CD4-positive, alpha-beta T cell (primary cell): ENCODE data around the gene SLC5A5. TPM values are rescaled to one million over a fixed set of nuclear protein-coding genes. Genes with fewer than 3 reads are reported as not detected.

Experiments
- ATAC-seq: fragments of 200-7000 bp; cut with Tn5 transposase; one replicate; pipeline ENCODE4 v1.10.0; 2022; ENCODE audit warnings: mild to moderate bottlenecking; ENCODE audit not compliant: poor library complexity
- CTCF ChIA-PET: fragments of 350-600 bp; sonication (Branson Sonifier 250); formaldehyde crosslinking; loops from one replicate; lab custom pipeline; 2021; ENCODE audit warnings: antibody characterized with exemption, inconsistent platforms; lab: Charles Lee
- POLR2A ChIA-PET: fragments of 350-600 bp; sonication (Branson Sonifier 250); formaldehyde crosslinking; loops from one replicate; lab custom pipeline; 2021; ENCODE audit warnings: antibody characterized with exemption, inconsistent platforms; lab: Charles Lee
- DNase-seq, 14 experiments: peaks; one replicate each; pipeline ENCODE4 v3.0.0-alpha.2; 2013 to 2020; ENCODE audit warnings: mixed read lengths in 2 of 14
- H3K27ac ChIP-seq, 2 donors: one replicate each; pipeline versions ENCODE4 v1.5.1 to v1.7.0; 2013; ENCODE audit warnings: low read length in 2 of 2, low read depth in 1 of 2, mild to moderate bottlenecking in 1 of 2
- H3K27me3 ChIP-seq, 2 experiments: 1 replicate in 1 of 2; 2 replicates in 1 of 2; pipeline versions ENCODE4 v1.6.1 to v1.7.0; 2013; ENCODE audit warnings: low read length in 2 of 2, control low read depth in 1 of 2, mild to moderate bottlenecking in 1 of 2, moderate library complexity in 1 of 2; ENCODE audit not compliant: insufficient read depth in 2 of 2, control insufficient read depth in 1 of 2
- H3K36me3 ChIP-seq: one replicate; pipeline ENCODE4 v1.6.1; 2013; ENCODE audit warnings: low read length, control low read depth; ENCODE audit not compliant: insufficient read depth
- H3K4me1 ChIP-seq: one replicate; pipeline ENCODE4 v1.6.1; 2013; ENCODE audit warnings: low read length, control low read depth; ENCODE audit not compliant: insufficient read depth
- H3K4me3 ChIP-seq: one replicate; pipeline ENCODE4 v1.5.1; 2013; ENCODE audit warnings: mild to moderate bottlenecking, low read length, moderate library complexity
- H3K9me3 ChIP-seq, 2 experiments: 1 replicate in 1 of 2; 2 replicates in 1 of 2; pipeline versions ENCODE4 v1.6.1 to v1.7.0; 2013; ENCODE audit warnings: low read length in 2 of 2, mild to moderate bottlenecking in 2 of 2, control low read depth in 1 of 2, moderate library complexity in 1 of 2; ENCODE audit not compliant: control insufficient read depth in 1 of 2, insufficient read depth in 1 of 2
- H3K27ac Mint-ChIP-seq: one replicate; pipeline ENCODE4 v1.8.0; 2020; ENCODE audit warnings: mixed read lengths
- H3K27me3 Mint-ChIP-seq: one replicate; pipeline ENCODE4 v1.8.0; 2021; ENCODE audit warnings: mixed read lengths
- H3K36me3 Mint-ChIP-seq: one replicate; pipeline ENCODE4 v1.8.0; 2021; ENCODE audit warnings: low read depth, mixed read lengths
- H3K4me1 Mint-ChIP-seq: one replicate; pipeline ENCODE4 v1.8.0; 2021; ENCODE audit warnings: low read depth, mixed read lengths
- H3K4me3 Mint-ChIP-seq: one replicate; pipeline ENCODE4 v1.8.0; 2020; ENCODE audit warnings: mild to moderate bottlenecking, mixed read lengths
- H3K9me3 Mint-ChIP-seq: one replicate; pipeline ENCODE4 v1.8.0; 2020; ENCODE audit warnings: mixed read lengths
- CTCF ChIP-seq: fragments of 200-600 bp; IDR thresholded peaks from one replicate; pipeline ENCODE4 v1.8.0; 2022; ENCODE audit warnings: antibody characterized with exemption, mild to moderate bottlenecking
- intact Hi-C, 2 experiments: fragments of 100-400 bp; cut with DNase I in 1 of 2; cut with micrococcal nuclease in 1 of 2; formaldehyde crosslinking; loops; one replicate each; pipeline versions ENCODE4 v1.15.1 to v1.9.0; 2023 to 2025; cut with DNase I, micrococcal nuclease
- total RNA-seq, 174 experiments: library from RNA in 2 of 174; stranded (reverse) in 2 of 174; gene quantifications; one replicate each; pipeline ENCODE4 v1.2.3 and lab custom pipeline; 2021 to 2026

The SLC5A5 gene
- total RNA-seq, 2 experiments from 2014 or later, result 1.6 TPM

DNA sequence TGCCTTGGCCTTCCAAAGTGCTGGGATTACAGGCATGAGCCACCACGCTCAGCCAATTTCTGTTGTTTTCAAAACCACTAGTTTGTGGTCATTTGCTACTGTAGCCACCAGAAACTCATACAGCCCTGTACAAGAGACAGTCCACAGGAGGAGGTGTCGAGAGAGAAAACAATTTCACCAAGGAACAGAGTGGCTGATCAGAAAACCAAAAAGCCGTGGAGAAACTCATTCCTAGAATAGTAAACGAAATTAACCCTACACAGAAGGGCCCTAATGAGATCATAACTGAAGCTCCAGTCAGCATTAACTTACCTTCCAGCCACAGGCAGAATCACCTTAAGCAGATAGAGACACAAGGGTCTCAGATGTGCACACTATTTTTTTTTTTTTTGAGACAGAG lies 57.3 kb downstream of the SLC5A5 start:
- no peaks in the 10 kb centered on the region for H3K9me3 ChIP-seq
- ATAC-seq, result no peak
- no peak for TF ChIP-seq CTCF
- intact Hi-C loops, result no loop called here
- H3K27me3 ChIP-seq, result no peaks in the 10 kb centered on the region
- peaks cover 21% of the 10 kb centered on the region for H3K4me1 ChIP-seq
- no peak overlapping the region for H3K27ac ChIP-seq
- Mint-ChIP-seq H3K27me3 (no peaks in the 10 kb centered on the region), H3K4me1 (peaks cover 18% of the 10 kb centered on the region), H3K4me3 (no peak overlapping the region), H3K27ac (no peak overlapping the region), H3K9me3 (no peaks in the 10 kb centered on the region), H3K36me3 (peaks cover 6% of the 10 kb centered on the region)
- DNase-seq, result no peak
- ChIA-PET CTCF (interaction anchor here (6.7 kb wide), 1 partner anchor 69 kb away, joined by 226 read pairs; the partner anchor contains the start of gene RPL18A), POLR2A (no interaction called here)
- no peaks in the 10 kb centered on the region for H3K36me3 ChIP-seq
- no peak overlapping the region for H3K4me3 ChIP-seq

DNA sequence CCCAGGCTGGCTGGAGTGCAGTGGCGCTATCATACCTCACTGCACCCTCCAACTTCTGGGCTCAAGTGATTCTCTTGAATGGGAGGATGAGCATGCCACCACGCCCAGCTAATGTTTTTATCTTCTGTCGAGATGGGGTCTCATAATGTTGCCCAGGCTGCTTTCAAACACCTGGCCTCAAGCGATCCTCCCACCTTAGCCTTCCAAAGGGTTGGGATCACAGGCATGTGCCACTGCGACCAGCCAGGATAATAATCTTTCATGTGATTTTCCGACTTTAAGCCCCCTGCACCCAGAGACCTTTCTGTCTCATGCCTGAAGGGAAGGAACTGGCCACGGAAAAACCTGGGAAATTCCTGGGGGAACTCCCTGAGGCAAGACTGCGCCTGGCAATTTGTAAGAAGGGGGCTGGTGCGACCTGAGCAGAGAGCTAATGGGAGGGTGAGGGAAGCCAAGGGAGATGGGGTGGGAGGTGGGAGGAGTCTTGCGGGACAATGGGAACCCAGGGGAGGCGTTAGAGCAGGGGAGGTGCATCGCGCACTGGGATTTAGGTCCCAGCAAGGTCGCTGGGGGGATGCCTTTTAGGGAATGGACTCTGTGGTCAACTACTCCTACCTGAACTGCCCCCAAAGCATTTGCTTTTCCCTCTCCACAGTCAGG lies 59.9 kb downstream of the SLC5A5 start:
- peaks cover 4% of the 10 kb centered on the region for H3K36me3 ChIP-seq
- DNase-seq (peak in 1 of 14 experiments; percentile 56), ATAC-seq (no peak)
- H3K4me3 ChIP-seq, result peak overlapping the region; percentile 76
- no peak overlapping the region for H3K27ac ChIP-seq
- peaks cover 22% of the 10 kb centered on the region for H3K4me1 ChIP-seq
- Mint-ChIP-seq H3K27ac (peak overlapping the region; percentile 55), H3K27me3 (no peaks in the 10 kb centered on the region), H3K9me3 (no peaks in the 10 kb centered on the region), H3K36me3 (peaks cover 6% of the 10 kb centered on the region), H3K4me1 (peaks cover 19% of the 10 kb centered on the region), H3K4me3 (peak overlapping the region; percentile 83)
- POLR2A ChIA-PET, result interaction anchor here (0.6 to 5.3 kb wide), 16 partner anchors 27 to 420 kb away, joined by 3 to 275 read pairs (median 4); partner anchors contain the start of genes ARRDC2, JAK3, MAP1S and PGLS
- TF ChIP-seq CTCF, result no peak
- CTCF ChIA-PET, result interaction anchor here (1.1 to 6.7 kb wide), 28 partner anchors 10 to 435 kb away, joined by 3 to 226 read pairs (median 6); partner anchors contain the start of genes FCHO1, JAK3, MAP1S and RPL18A
- no peaks in the 10 kb centered on the region for H3K27me3 ChIP-seq
- H3K9me3 ChIP-seq, result no peaks in the 10 kb centered on the region
- intact Hi-C loops, result loop anchor here (1.0 to 5.0 kb wide), 4 partner anchors 61 to 227 kb away; partner anchors contain the start of genes RPL18A (in 2 of the 2) and SLC5A5 (in 1 of the 2)

- H3K36me3 Mint-ChIP-seq, result peaks cover 6% of the 10 kb centered on the region
- H3K4me3 Mint-ChIP-seq, result peak within 1 kb of the TSS; percentile 94
- Histone ChIP-seq H3K27ac (peak within 1 kb of the TSS; percentile 81 to 93), H3K4me1 (peaks cover 22% of the 10 kb centered on the region), H3K27me3 (no peaks in the 10 kb centered on the region), H3K36me3 (peaks cover 9% of the 10 kb centered on the region), H3K9me3 (no peaks in the 10 kb centered on the region), H3K4me3 (peak within 1 kb of the TSS; percentile 76)
- ChIA-PET POLR2A (interaction anchor here (0.5 to 5.3 kb wide), 30 partner anchors 11 to 485 kb away, joined by 3 to 275 read pairs (median 4); partner anchors contain the start of genes ARRDC2, JAK3, MAP1S and MPV17L2), CTCF (interaction anchor here (0.7 to 6.7 kb wide), 33 partner anchors 11 to 437 kb away, joined by 3 to 226 read pairs (median 5); partner anchors contain the start of genes FCHO1, JAK3, MAP1S and PIK3R2)
- H3K9me3 Mint-ChIP-seq, result no peaks in the 10 kb centered on the region
- DNase-seq, result peak; percentile 84 to 97 (median 92)
- TF ChIP-seq CTCF, result peak; percentile 83
- H3K4me1 Mint-ChIP-seq, result peaks cover 19% of the 10 kb centered on the region
- ATAC-seq, result peak; percentile 95
- peak within 1 kb of the TSS; percentile 96 for H3K27ac Mint-ChIP-seq
- H3K27me3 Mint-ChIP-seq, result no peaks in the 10 kb centered on the region
- intact Hi-C loops, result loop anchor here (1.0 to 5.0 kb wide), 4 partner anchors 62 to 228 kb away; partner anchors contain the start of genes RPL18A (in 2 of the 2) and SLC5A5 (in 1 of the 2)
These were observed 61.0 kb downstream of the SLC5A5 start, which contains the start of gene CCDC124 for GRCh38 chr19:17932485-17933338. Gene CCDC124 (plus strand): TSS chr19:17933015. CDS start chr19:17936421, 3,406 bp downstream.
